ENCODE data around the gene KRTAP9-3.
"Not testable (repeated sequence)": the region's sequence is repeated elsewhere in the genome, so short reads cannot be mapped to it uniquely, and the experiment has no call there.

Gene KRTAP9-3

DNA sequence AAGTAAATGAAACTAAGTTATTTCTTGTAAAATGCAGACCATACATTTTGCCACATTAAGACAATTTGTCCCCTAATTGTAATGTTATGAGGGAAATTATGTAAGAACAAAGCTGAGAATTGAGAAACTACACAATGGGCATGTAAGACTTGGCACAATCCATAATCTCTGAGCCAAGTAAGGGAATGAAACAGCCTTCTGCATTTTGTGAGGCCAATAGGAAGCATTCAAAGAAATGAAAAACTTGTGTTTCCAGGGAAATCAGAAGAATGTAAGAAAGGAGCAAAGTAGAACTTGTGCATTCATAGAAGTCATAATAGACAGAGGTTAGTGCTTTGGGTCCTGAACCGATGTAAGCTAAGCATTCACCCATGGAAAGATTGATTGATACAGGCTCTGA lies 19.0 kb downstream of the KRTAP9-3 start:
- DNase-seq, result no peak

DNA sequence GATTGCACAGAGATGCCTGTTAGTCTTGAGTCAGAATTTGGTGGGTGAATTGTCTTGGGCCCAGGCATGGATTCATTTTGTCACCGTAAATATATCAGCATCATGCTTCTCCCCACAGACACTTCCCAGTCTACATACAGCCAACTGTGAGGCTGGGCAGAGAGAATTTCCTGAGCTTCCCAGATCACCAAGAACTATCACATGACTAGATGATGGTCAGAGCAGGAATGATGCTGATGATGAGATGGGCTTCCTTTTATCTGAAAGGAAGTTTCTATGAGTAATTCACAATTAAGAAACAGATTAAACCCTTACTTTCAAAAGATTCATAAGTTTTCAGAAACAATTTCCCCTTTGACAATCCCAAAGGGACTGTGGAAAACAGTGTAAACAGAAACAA lies 22.6 kb downstream of the KRTAP9-3 start:
- DNase-seq, result no peak

DNA sequence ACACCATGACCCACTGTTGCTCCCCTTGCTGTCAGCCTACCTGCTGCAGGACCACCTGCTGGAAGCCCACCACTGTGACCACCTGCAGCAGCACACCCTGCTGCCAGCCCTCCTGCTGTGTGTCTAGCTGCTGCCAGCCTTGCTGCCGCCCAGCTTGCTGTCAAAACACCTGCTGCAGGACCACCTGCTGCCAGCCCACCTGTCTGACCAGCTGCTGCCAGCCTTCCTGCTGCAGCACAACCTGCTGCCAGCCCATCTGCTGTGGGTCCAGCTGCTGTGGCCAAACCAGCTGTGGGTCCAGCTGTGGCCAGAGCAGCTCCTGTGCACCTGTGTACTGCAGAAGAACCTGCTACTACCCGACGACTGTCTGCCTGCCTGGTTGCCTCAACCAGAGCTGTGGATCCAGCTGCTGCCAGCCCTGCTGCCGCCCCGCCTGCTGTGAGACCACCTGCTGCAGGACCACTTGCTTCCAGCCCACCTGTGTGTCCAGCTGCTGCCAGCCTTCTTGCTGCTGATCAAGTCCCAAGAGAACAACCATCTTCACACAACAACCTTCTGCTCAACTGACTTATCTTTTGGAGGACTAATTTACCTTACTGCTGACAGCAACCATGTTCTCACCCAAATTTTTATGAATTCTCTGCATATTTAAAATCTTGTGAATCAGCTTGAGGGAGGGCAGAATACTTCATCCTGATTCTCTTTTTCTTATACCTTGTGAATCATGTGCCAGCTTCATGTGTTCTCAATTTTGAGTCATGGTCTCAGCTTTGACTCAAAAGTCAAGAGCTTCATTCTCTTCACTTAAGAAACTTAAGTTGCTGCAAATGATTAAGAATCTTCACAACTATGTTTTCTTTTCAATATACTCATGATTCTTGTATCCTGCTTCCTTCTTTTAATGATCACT lies 23.4 kb downstream of the KRTAP9-3 start, which contains the start of gene KRTAP9-9:
TSS of gene KRTAP9-9 (plus strand) at position 4 of the 910 bp plus-strand sequence.
- not testable (repeated sequence) for DNase-seq

DNA sequence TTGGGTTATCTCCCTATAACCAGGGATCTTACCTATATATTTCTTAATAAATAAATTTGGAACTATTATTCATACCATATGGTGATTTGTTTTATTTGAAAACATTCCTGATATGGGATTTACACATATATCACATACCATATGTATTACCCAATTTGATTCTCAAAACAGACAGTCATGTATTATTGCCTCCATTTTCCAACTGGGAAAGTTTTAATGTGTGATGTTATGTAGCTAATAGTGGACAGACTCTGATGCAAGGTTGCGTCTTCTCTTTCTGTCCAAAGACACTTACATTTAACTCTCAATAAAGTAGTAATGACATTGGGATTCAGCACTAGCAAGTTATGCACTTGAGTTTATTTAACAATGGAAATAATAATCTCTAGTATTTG lies 24.0 kb downstream of the KRTAP9-3 start:
- DNase-seq, result no peak

DNA sequence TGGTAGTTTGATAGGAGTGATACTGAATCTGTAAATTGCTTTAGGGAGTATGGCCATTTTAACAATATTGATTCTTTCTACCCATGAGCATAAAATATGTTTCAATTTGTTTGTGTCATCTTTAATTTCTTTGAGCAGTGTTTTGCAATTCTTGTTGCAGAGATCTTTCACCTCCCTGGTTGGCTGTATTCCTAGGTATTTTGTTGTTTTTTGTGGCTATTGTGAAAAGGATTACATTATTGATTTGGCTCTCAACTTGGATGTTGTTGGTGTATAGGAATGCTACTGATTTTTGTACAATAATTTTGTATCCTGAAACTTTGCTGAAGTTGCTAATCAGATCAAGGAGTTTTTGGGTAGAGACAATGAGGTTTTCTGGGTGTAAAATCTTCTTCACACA lies 26.2 kb downstream of the KRTAP9-3 start:
- DNase-seq, result no peak

DNA sequence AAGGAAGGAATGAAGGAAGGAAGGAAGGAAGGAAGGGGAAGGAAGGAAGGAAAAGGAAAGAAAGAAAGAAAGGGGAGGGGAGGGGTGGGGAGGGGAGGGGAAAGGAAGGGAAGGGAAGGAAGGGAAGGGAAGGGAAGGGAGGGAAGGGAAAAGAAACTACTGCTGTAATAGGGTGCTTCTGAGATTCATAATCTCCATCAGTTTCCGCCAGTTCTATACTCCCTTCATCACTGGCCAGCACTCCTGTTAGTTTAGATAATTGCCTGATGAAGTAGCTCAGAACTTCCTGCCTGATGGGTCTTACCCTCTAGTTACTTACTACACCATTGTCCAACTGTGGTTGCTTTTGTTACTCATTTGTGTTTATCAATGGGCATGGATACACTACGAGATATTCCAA lies 31.0 kb downstream of the KRTAP9-3 start:
- DNase-seq, result no peak

DNA sequence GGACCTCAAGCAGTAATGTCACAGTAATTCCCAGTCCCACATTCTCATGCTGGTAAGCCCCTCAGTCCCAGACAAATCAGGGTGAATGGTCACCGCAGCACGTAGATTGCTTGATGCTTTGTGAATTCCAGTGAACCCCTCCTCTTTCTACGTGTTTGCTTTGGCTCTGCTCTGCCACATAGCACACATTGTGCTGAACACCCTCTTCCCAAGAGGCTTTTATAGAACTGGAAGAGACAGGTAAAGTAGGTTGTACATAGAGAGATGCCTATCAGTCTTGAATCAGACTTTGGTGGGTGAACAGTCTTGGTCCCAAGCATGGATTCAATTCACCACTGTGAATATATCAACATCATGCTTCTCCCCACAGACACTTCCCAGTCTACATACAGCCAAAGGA lies 32.4 kb downstream of the KRTAP9-3 start:
- no peak for DNase-seq

DNA sequence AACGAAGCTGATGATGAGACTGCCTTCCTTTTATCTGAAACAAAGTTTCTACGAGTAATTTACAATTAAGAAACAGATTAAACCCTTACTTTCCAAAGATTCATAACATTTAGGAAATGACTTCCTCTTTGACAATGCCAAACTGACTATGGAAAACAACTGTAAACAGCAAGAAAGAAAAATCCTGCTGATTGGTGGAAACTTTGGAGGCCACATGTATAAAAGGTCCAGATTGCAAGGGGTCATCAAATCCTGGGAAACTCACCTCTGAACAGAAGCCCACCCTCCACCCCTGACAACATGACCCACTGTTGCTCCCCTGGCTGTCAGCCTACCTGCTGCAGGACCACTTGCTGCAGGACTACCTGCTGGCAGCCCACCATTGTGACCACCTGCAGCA lies 32.8 kb downstream of the KRTAP9-3 start, which contains the start of gene KRTAP9-6:
TSS of gene KRTAP9-6 (plus strand) at position 301 of the 400 bp plus-strand sequence. CDS start at position 301, 0 bp downstream.
- no peak for DNase-seq

DNA sequence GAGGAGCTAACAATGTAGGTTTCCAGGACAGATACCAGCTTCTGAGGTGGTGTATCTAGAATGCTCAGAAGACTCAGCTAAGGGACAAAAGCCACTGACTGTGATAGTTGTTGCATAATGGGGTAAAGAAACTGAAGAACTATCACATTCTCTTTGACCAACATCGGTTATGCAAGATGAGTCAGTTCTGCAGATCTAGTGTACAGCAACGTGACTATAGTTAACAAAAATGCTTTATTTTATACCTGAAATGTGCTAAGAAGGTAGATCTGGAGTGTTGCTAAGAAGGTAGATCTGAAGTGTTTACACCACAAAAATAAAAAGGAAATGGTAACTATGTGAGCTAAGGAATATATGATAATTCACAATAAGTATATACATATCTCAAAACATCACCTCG lies 35.5 kb downstream of the KRTAP9-3 start:
- DNase-seq, result no peak

DNA sequence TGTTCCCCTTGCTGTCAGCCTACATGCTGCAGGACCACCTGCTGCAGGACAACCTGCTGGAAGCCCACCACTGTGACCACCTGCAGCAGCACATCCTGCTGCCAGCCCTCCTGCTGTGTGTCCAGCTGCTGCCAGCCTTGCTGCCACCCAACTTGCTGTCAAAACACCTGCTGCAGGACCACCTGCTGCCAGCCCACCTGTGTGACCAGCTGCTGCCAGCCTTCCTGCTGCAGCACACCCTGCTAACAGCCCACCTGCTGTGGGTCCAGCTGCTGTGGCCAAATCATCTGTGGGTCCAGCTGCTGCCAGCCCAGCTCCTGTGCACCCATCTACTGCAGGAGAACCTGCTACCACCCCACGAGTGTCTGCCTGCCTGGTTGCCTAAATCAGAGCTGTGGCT lies 39.1 kb downstream of the KRTAP9-3 start:
- DNase-seq, result not testable (repeated sequence)

DNA sequence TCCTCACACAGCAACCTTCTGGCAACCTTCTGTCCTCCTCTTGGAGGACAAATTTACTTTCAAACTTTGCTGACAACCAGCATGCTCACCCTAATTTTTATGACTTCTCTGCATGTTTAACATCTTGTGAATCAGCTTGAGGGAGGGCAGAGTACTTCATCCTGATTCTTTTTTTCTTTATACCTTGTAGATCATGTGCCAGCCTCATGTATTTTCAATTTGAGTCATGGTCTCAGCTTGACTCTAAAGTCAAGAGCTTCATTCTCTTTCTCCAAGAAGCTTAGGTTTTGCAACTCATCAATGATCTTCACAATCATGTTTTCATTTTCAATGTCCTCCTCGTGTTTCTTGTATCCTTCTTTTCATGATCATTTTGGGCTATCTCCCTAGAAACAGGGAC lies 39.6 kb downstream of the KRTAP9-3 start:
- DNase-seq, result no peak

DNA sequence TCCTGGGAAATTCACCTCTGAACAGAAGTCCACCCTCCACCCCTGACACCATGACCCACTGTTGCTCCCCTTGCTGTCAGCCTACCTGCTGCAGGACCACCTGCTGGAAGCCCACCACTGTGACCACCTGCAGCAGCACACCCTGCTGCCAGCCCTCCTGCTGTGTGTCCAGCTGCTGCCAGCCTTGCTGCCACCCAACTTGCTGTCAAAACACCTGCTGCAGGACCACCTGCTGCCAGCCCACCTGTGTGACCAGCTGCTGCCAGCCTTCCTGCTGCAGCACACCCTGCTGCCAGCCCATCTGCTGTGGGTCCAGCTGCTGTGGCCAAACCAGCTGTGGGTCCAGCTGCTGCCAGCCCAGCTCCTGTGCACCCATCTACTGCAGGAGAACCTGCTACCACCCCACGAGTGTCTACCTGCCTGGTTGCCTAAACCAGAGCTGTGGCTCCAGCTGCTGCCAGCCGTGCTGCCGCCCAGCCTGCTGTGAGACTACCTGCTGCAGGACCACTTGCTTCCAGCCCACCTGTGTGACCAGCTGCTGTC lies 43.5 kb downstream of the KRTAP9-3 start, which contains the start of gene KRTAP9-7:
TSS of gene KRTAP9-7 (plus strand) at position 51 of the 543 bp plus-strand sequence. CDS start at position 51, 0 bp downstream.
- not testable (repeated sequence) for DNase-seq

DNA sequence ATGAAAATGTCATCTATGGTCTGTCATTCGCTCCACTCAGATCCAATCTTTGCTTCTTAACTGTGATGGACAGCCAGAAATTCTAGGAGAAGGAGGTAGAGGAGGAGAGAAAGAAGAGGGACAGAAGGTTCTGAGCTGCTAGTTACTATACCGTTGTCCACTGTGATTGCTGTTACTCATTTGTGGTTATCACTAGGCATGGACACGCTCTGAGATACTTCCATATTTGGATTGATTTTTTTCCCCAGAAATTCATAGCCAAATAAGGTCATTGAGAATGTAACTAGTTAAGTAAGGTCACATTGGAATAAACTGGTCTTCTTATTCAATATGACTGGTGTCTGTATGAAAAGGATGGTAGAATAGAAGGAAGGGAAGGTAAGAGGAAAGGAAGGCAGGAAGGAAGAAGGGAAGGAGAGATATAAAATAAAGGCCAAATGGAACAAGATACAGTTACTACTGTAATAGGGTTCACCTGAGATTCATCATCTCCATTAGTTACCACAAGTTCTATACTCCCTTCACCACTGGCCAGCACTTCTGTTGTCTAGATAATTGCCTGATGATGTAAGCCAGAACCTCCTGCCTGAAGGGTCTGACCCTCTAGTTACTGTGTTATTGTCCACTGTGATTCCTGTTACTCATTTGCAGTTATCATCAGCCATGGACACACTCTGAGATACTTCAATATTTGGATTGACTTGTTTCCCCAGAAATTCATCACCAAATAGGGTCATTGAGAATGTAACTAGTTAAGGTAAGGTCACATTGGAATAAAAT lies 46.1 kb downstream of the KRTAP9-3 start:
- no peak for DNase-seq
